Measurements from ENCODE around the gene MAZ. TPM values are rescaled to one million over a fixed set of nuclear protein-coding genes. Genes with fewer than 3 reads are reported as not detected.
A peak's percentile ranks its signal among the peaks of the same experiment; 100 is the strongest.

MAZ gene
- total and polyA plus RNA-seq, 2 of the 13 experiments (the other 11 are each of a cell fraction or from before 2014, with no cell fraction given) = 203 to 277 TPM

- TF ChIP-seq ZNF770 (CRISPR knock-in tag; IDR thresholded peaks at IDR 0.05) (peak; percentile 89), SALL2 (CRISPR knock-in tag; IDR thresholded peaks at IDR 0.05) (0 out of 2 replicates have a peak, but pooled peaks have one; percentile 8), FOXP1 (IDR thresholded peaks at IDR 0.05) (no peak), FOXP1 (CRISPR knock-in tag; IDR thresholded peaks at IDR 0.05) (no peak), ZNF256 (CRISPR knock-in tag; conservative IDR thresholded peaks at IDR 0.05) (peak; percentile 76), GPN1 (CRISPR knock-in tag; IDR thresholded peaks at IDR 0.05; ENCODE audit: borderline replicate concordance) (0 out of 2 replicates have a peak, but pooled peaks have one; percentile 6), PCBP1 (IDR thresholded peaks at IDR 0.05; ENCODE audit: borderline replicate concordance, low read depth, low read length) (no peak), ZNF674 (CRISPR knock-in tag; IDR thresholded peaks at IDR 0.05; ENCODE audit: low read depth) (no peak), HNRNPLL (IDR thresholded peaks at IDR 0.05; ENCODE audit: low read depth, low read length, poor library complexity, severe bottlenecking) (no peak), USF2 (IDR thresholded peaks at IDR 0.05; ENCODE audit: low read depth, low read length) (no peak), USF2 (CRISPR knock-in tag; IDR thresholded peaks at IDR 0.05; ENCODE audit: borderline replicate concordance) (no peak), PBX3 (CRISPR knock-in tag; IDR thresholded peaks at IDR 0.05; ENCODE audit: borderline replicate concordance) (no peak), MED13 (CRISPR knock-in tag; IDR thresholded peaks at IDR 0.05) (no peak), SRSF1 (optimal IDR thresholded peaks at IDR 0.05; ENCODE audit: low read depth, low read length) (no peak), KDM3A (CRISPR knock-in tag; IDR thresholded peaks at IDR 0.05; ENCODE audit: low read depth) (no peak), GABPB1 (CRISPR knock-in tag; IDR thresholded peaks at IDR 0.05) (no peak), WIZ (CRISPR knock-in tag; IDR thresholded peaks at IDR 0.05) (no peak; the same call in 1 of the 2 replicates), ZFX (CRISPR knock-in tag; IDR thresholded peaks at IDR 0.05; ENCODE audit: low read depth) (no peak), ZNF713 (CRISPR knock-in tag; IDR thresholded peaks at IDR 0.05) (no peak), RBM39 (IDR thresholded peaks at IDR 0.05; ENCODE audit: low read depth, low read length, poor library complexity, severe bottlenecking) (no peak), ZBTB4 (CRISPR knock-in tag; IDR thresholded peaks at IDR 0.05; ENCODE audit: borderline replicate concordance) (no peak), ZNF660 (CRISPR knock-in tag; IDR thresholded peaks at IDR 0.05; ENCODE audit: borderline replicate concordance, low read depth) (no peak), CCAR2 (optimal IDR thresholded peaks at IDR 0.05; ENCODE audit: low read depth, low read length) (no peak)
Measured at GRCh38 chr16:29789775-29790182, 16.6 kb upstream of the MAZ start (continued).

All from HepG2 (cell line).